H1 (cell line): ENCODE measurements around the gene CPE. TPM values are rescaled to one million over a fixed set of nuclear protein-coding genes. Genes with fewer than 3 reads are reported as not detected.
"Not testable (repeated sequence)": the region's sequence is repeated elsewhere in the genome, so short reads cannot be mapped to it uniquely, and the experiment has no call there.

Experiments used
- CTCF ChIA-PET: fragments of 300-600 bp; sonication (Branson Sonifier 250); formaldehyde crosslinking; loops from one replicate; lab custom pipeline; 2021; ENCODE audit not compliant: partially characterized antibody; lab: Charles Lee
- POLR2A ChIA-PET: fragments of 300-600 bp; sonication (Branson Sonifier 250); formaldehyde crosslinking; loops from one replicate; lab custom pipeline; 2021; ENCODE audit warnings: inconsistent platforms; ENCODE audit not compliant: partially characterized antibody; lab: Charles Lee
- DNase-seq, 2 experiments: peaks; one replicate each; pipeline versions ENCODE4 v3.0.0 to v3.0.0-alpha.2; 2010 to 2022; ENCODE audit warnings: low spot score in 2 of 2, low read depth in 1 of 2, mixed read lengths in 1 of 2
- FAIRE-seq: peaks from 2 replicates; lab custom pipeline; 2011; peaks lifted over from hg19 to GRCh38; lab: Jason Lieb, UNC
- H2AFZ ChIP-seq: 2 replicates; pipeline ENCODE4 v1.8.1; 2012; ENCODE audit warnings: low read length, inconsistent platforms
- H2AK5ac ChIP-seq: 2 replicates; pipeline ENCODE4 v1.6.1; 2013; ENCODE audit warnings: low read depth, low read length
- H2BK120ac ChIP-seq: replicated peaks from 2 replicates; pipeline ENCODE3; 2013; ENCODE audit warnings: low read depth, low read length, inconsistent platforms
- H2BK12ac ChIP-seq: 2 replicates; pipeline ENCODE4 v1.6.1; 2013; ENCODE audit warnings: low read depth, low read length
- H2BK15ac ChIP-seq: 2 replicates; pipeline ENCODE4 v1.6.1; 2013; ENCODE audit warnings: low read length
- H2BK20ac ChIP-seq: 2 replicates; pipeline ENCODE4 v1.6.1; 2013; ENCODE audit warnings: low read length
- H2BK5ac ChIP-seq: 2 replicates; pipeline ENCODE4 v1.6.1; 2013; ENCODE audit warnings: low read depth, low read length
- H3K14ac ChIP-seq: 2 replicates; pipeline ENCODE4 v1.6.1; 2013; ENCODE audit warnings: inconsistent platforms; ENCODE audit not compliant: insufficient read length
- H3K18ac ChIP-seq: 2 replicates; pipeline ENCODE4 v1.6.1; 2013; ENCODE audit warnings: low read length; ENCODE audit errors: extremely low read depth
- H3K23ac ChIP-seq: 2 replicates; pipeline ENCODE4 v1.6.1; 2013; ENCODE audit warnings: inconsistent platforms; ENCODE audit not compliant: insufficient read length
- H3K23me2 ChIP-seq: 2 replicates; pipeline ENCODE4 v1.6.1; 2013; ENCODE audit warnings: low read depth, low read length
- H3K27ac ChIP-seq: 2 replicates; pipeline ENCODE4 v1.6.1; 2011; ENCODE audit warnings: low read depth, low read length, inconsistent platforms
- H3K27me3 ChIP-seq, 4 experiments: replicated peaks in 1 of 4; 1 replicate in 1 of 4; 2 replicates in 3 of 4; pipeline versions ENCODE4 v1.6.1 to v1.8.1; 2011 to 2013; ENCODE audit warnings: low read length in 3 of 4, mild to moderate bottlenecking in 3 of 4, inconsistent platforms in 2 of 4, mixed read lengths in 2 of 4, moderate library complexity in 1 of 4; ENCODE audit not compliant: control insufficient read depth in 3 of 4, insufficient read depth in 3 of 4; ENCODE audit errors: extremely low read depth in 1 of 4
- H3K36me3 ChIP-seq, 4 experiments: 2 replicates each; pipeline versions ENCODE4 v1.6.1 to v1.8.1; 2011 to 2013; ENCODE audit warnings: mild to moderate bottlenecking in 4 of 4, low read length in 3 of 4, moderate library complexity in 2 of 4, control low read depth in 1 of 4, inconsistent platforms in 1 of 4; ENCODE audit not compliant: insufficient read depth in 4 of 4, control insufficient read depth in 2 of 4
- H3K4ac ChIP-seq: replicated peaks from 2 replicates; pipeline ENCODE3; 2013; ENCODE audit warnings: low read length, low read depth, mixed read lengths, inconsistent platforms; ENCODE audit not compliant: insufficient read length
- H3K4me1 ChIP-seq, 4 experiments: replicated peaks in 1 of 4; 1 replicate in 1 of 4; 2 replicates in 3 of 4; pipeline versions ENCODE4 v1.6.1 to v1.8.1; 2011 to 2013; ENCODE audit warnings: low read length in 3 of 4, inconsistent platforms in 2 of 4, mixed read lengths in 1 of 4; ENCODE audit not compliant: insufficient read depth in 4 of 4, control insufficient read depth in 3 of 4
- H3K4me2 ChIP-seq, 2 experiments: 2 replicates each; pipeline versions ENCODE4 v1.6.1 to v1.8.1; 2011 to 2013; ENCODE audit warnings: low read depth in 2 of 2, low read length in 2 of 2, control low read depth in 1 of 2, inconsistent platforms in 1 of 2, mild to moderate bottlenecking in 1 of 2; ENCODE audit not compliant: insufficient read depth in 1 of 2
- H3K4me3 ChIP-seq, 4 experiments: fragments of 200-600, 300-600 bp in 1 of 4; sonication (generic), shearing (Covaris generic), sonication (Bioruptor Twin) in 1 of 4; 2 replicates each; pipeline versions ENCODE4 v1.5.1 to v1.8.1; 2011 to 2016; ENCODE audit warnings: low read length in 4 of 4, low read depth in 3 of 4, control low read depth in 2 of 4, inconsistent platforms in 2 of 4, mild to moderate bottlenecking in 2 of 4, mixed read lengths in 1 of 4, moderate library complexity in 1 of 4; ENCODE audit not compliant: insufficient read depth in 2 of 4; ENCODE audit errors: extremely low read depth in 1 of 4
- H3K56ac ChIP-seq: replicated peaks from 2 replicates; pipeline ENCODE3; 2013; ENCODE audit warnings: low read depth, mild to moderate bottlenecking, mixed read lengths, low read length, inconsistent platforms; ENCODE audit not compliant: insufficient read length
- H3K79me1 ChIP-seq: 2 replicates; pipeline ENCODE4 v1.6.1; 2013; ENCODE audit warnings: low read depth, low read length, control low read depth
- H3K79me2 ChIP-seq, 2 experiments: 2 replicates each; pipeline versions ENCODE4 v1.6.1 to v1.8.1; 2012 to 2013; ENCODE audit warnings: low read length in 2 of 2, mild to moderate bottlenecking in 2 of 2, inconsistent platforms in 1 of 2; ENCODE audit not compliant: insufficient read depth in 2 of 2, control insufficient read depth in 1 of 2
- H3K9ac ChIP-seq, 4 experiments: replicated peaks in 1 of 4; 1 replicate in 1 of 4; 2 replicates in 3 of 4; pipeline versions ENCODE4 v1.6.1 to v1.8.1; 2011 to 2013; ENCODE audit warnings: low read depth in 3 of 4, low read length in 3 of 4, control low read depth in 2 of 4, mild to moderate bottlenecking in 2 of 4, moderate library complexity in 2 of 4, inconsistent platforms in 1 of 4; ENCODE audit errors: extremely low read depth in 1 of 4
- H3K9me3 ChIP-seq, 2 experiments: 2 replicates each; pipeline versions ENCODE4 v1.6.1 to v1.8.1; 2012 to 2013; ENCODE audit warnings: mild to moderate bottlenecking in 2 of 2, moderate library complexity in 2 of 2, control low read depth in 1 of 2, inconsistent platforms in 1 of 2, low read depth in 1 of 2, low read length in 1 of 2, mixed read lengths in 1 of 2; ENCODE audit not compliant: insufficient read depth in 2 of 2
- H4K20me1 ChIP-seq, 2 experiments: replicated peaks in 1 of 2; 2 replicates each; pipeline versions ENCODE3 to v1.8.1; 2011 to 2013; ENCODE audit warnings: inconsistent platforms in 2 of 2, low read length in 2 of 2, mild to moderate bottlenecking in 1 of 2; ENCODE audit not compliant: insufficient read depth in 2 of 2, control insufficient read depth in 1 of 2
- H4K5ac ChIP-seq: 2 replicates; pipeline ENCODE4 v1.6.1; 2013; ENCODE audit warnings: low read length, low read depth, mixed read lengths, inconsistent platforms; ENCODE audit not compliant: insufficient read length
- H4K8ac ChIP-seq: 2 replicates; pipeline ENCODE4 v1.8.0; 2013; ENCODE audit warnings: mild to moderate bottlenecking, moderate library complexity, low read length, inconsistent platforms; ENCODE audit not compliant: insufficient read depth; ENCODE audit errors: extremely low read depth
- H4K91ac ChIP-seq: replicated peaks from 2 replicates; pipeline ENCODE3; 2013; ENCODE audit warnings: low read length, mixed read lengths, inconsistent platforms; ENCODE audit not compliant: insufficient read length
- WGBS, 2 experiments: shearing (Covaris generic) in 1 of 2; methylation state at CpG; one replicate each; pipeline versions ENCODE4 v1.1.6 to v1.1.7; 2013 to 2015; ENCODE audit warnings: low lambda C conversion rate in 2 of 2, mixed read lengths in 2 of 2, inconsistent platforms in 1 of 2, low coverage in 1 of 2, missing lambda C conversion rate in 1 of 2; ENCODE audit not compliant: insufficient replicate concordance in 2 of 2, insufficient coverage in 1 of 2, insufficient read length in 1 of 2; ENCODE audit errors: extremely low coverage in 1 of 2, missing lambda C conversion rate in 1 of 2; 5-methylcytosine and 5-hydroxymethylcytosine counted together
- polyA plus RNA-seq, 7 experiments: library from polyadenylated mRNA; depleted of rRNA in 3 of 7; stranded (reverse) in 5 of 7; unstranded in 2 of 7; fragments of >200 nt in 5 of 7; fragments of 200-250 nt in 2 of 7; gene quantifications; 1 replicate in 5 of 7; 2 replicates in 1 of 7; 4 replicates in 1 of 7; pipeline versions ENCODE4 v1.2.1 to v1.2.3, GENCODE V29; 2011 to 2013; ENCODE audit warnings: missing spikeins in 2 of 7, mixed read lengths in 2 of 7
- total RNA-seq: library from RNA; stranded (reverse); fragmentation: NEBNext Ultra II Directional; extraction: Animal tissue kit (Norgen Biotek cat#: 25700); gene quantifications from 2 replicates; pipeline ENCODE4 v1.2.1, GENCODE V29; 2021

CPE gene
- total and polyA plus RNA-seq, 2 of the 8 experiments (the other 6 are each of a cell fraction or from before 2014, with no cell fraction given), result 9.4 to 10.2 TPM

- CTCF ChIA-PET, result interaction anchor here (1.0 to 1.6 kb wide), 7 partner anchors 9 to 322 kb away, joined by 3 to 6 read pairs (median 4); no protein-coding TSS in a partner anchor
- H2AK5ac ChIP-seq, H3K36me3 ChIP-seq, H3K4me1 ChIP-seq, H2BK5ac ChIP-seq, H3K4me2 ChIP-seq, H2BK12ac ChIP-seq, H2BK120ac ChIP-seq, H3K9ac ChIP-seq, H3K9me3 ChIP-seq, H3K23ac ChIP-seq, H4K5ac ChIP-seq, H4K8ac ChIP-seq, H3K27me3 ChIP-seq, H3K79me1 ChIP-seq, H3K4me3 ChIP-seq, POLR2A ChIA-PET, H2AFZ ChIP-seq, H3K79me2 ChIP-seq, H2BK15ac ChIP-seq, H4K20me1 ChIP-seq, H2BK20ac ChIP-seq, H3K27ac ChIP-seq, H3K18ac ChIP-seq, H3K14ac ChIP-seq, DNase-seq, FAIRE-seq, H4K91ac ChIP-seq, H3K4ac ChIP-seq, H3K23me2 ChIP-seq, H3K56ac ChIP-seq: not testable (repeated sequence)
- 91% methylated on average over 5 of the region's 5 CpGs; no CpG with 5 or more reads in 1 of the 2 experiments for WGBS, 2 experiments
Measured at GRCh38 chr4:165453140-165453539, 74.3 kb downstream of the CPE start.
